Stimulated activated CD4-positive, alpha-beta T cell treated with anti-CD3 and anti-CD28 coated beads, TNF-alpha, amount 100 ng/mL, for 48 hours (primary cell): ENCODE results near the gene SMPD4.
"Not testable (repeated sequence)": the region's sequence is repeated elsewhere in the genome, so short reads cannot be mapped to it uniquely, and the experiment has no call there.

Experiments
- DNase-seq, 3 donors: peaks; one replicate each; pipeline ENCODE4 v3.0.0-alpha.2; 2020; ENCODE audit warnings: low read depth in 3 of 3

SMPD4 gene

GRCh38 chr2:130187859-130188792, 6.7 kb upstream of the SMPD4 start:
- DNase-seq, result not testable (repeated sequence)

GRCh38 chr2:130187268-130187667, 5.9 kb upstream of the SMPD4 start:
- no peak for DNase-seq

- DNase-seq, result no peak
These were observed 5.0 kb upstream of the SMPD4 start for GRCh38 chr2:130186391-130186790.

GRCh38 chr2:130185896-130186295, 4.5 kb upstream of the SMPD4 start:
- DNase-seq, result no peak

GRCh38 chr2:130185436-130185835, 4.0 kb upstream of the SMPD4 start:
- no peak for DNase-seq

- no peak for DNase-seq
These were observed 2.3 kb upstream of the SMPD4 start for GRCh38 chr2:130183512-130184373.

- not testable (repeated sequence) for DNase-seq
These were observed 1.6 kb upstream of the SMPD4 start for GRCh38 chr2:130182826-130183511.

GRCh38 chr2:130181880-130182682, 679 bp upstream of the SMPD4 start, which contains the start of gene MZT2B:
MZT2B (plus strand) TSS chr2:130182262; CDS start chr2:130182283, 21 bp downstream.
- peak; percentile 81 to 86 (median 84) for DNase-seq

- DNase-seq, result not testable (repeated sequence)
These were observed 738 bp downstream of the SMPD4 start for GRCh38 chr2:130180404-130181324.

GRCh38 chr2:130174866-130175265, 6.5 kb downstream of the SMPD4 start:
- not testable (repeated sequence) for DNase-seq

- no peak for DNase-seq
These were observed 11.5 kb downstream of the SMPD4 start for GRCh38 chr2:130169896-130170295.

- DNase-seq, result not testable (repeated sequence)
These were observed 12.2 kb downstream of the SMPD4 start for GRCh38 chr2:130169163-130169562.

GRCh38 chr2:130166611-130167010, 14.8 kb downstream of the SMPD4 start:
- DNase-seq, result not testable (repeated sequence)

GRCh38 chr2:130165293-130166016, 15.9 kb downstream of the SMPD4 start:
- no peak for DNase-seq

- DNase-seq, result no peak
These were observed 18.4 kb downstream of the SMPD4 start for GRCh38 chr2:130162968-130163367.

- not testable (repeated sequence) for DNase-seq
These were observed 18.9 kb downstream of the SMPD4 start for GRCh38 chr2:130162486-130162885.

GRCh38 chr2:130160838-130161705, 20.3 kb downstream of the SMPD4 start:
- not testable (repeated sequence) for DNase-seq

- no peak for DNase-seq
These were observed 21.3 kb downstream of the SMPD4 start for GRCh38 chr2:130160131-130160530.
